HEK293 (cell line): ENCODE data around the gene FARSA.

Experiments
- GLI2 ChIP-seq: fragments of 450-650 bp; formaldehyde crosslinking; IDR thresholded peaks from 2 replicates; pipeline ENCODE4; 2017; ENCODE audit warnings: missing biosample characterization, missing genetic modification characterization, low read depth, borderline replicate concordance
- IKZF3 ChIP-seq: fragments of 450-650 bp; IDR thresholded peaks from 2 replicates; pipeline ENCODE4 v1.5.0; 2018; ENCODE audit warnings: missing biosample characterization, mild to moderate bottlenecking, missing genetic modification characterization, moderate library complexity
- KLF1 ChIP-seq: fragments of 450-650 bp; formaldehyde crosslinking; IDR thresholded peaks from 2 replicates; pipeline ENCODE4 v1.5.1; 2016; ENCODE audit warnings: missing biosample characterization, missing genetic modification characterization
- KLF8 ChIP-seq: fragments of 450-650 bp; formaldehyde crosslinking; IDR thresholded peaks from 2 replicates; pipeline ENCODE4 v1.5.1; 2016; ENCODE audit warnings: missing biosample characterization, missing genetic modification characterization
- KLF9 ChIP-seq: fragments of 450-650 bp; formaldehyde crosslinking; IDR thresholded peaks from 2 replicates; pipeline ENCODE4 v1.5.1; 2016; ENCODE audit warnings: missing biosample characterization, missing genetic modification characterization, low read depth
- SP2 ChIP-seq: fragments of 450-650 bp; formaldehyde crosslinking; IDR thresholded peaks from 2 replicates; pipeline ENCODE4 v1.5.1; 2016; ENCODE audit warnings: missing biosample characterization, missing genetic modification characterization
- ZBTB20 ChIP-seq: fragments of 450-650 bp; formaldehyde crosslinking; IDR thresholded peaks from 2 replicates; pipeline ENCODE4 v1.5.1; 2016; ENCODE audit warnings: missing biosample characterization, missing genetic modification characterization
- ZNF112 ChIP-seq: fragments of 450-650 bp; formaldehyde crosslinking; IDR thresholded peaks from 2 replicates; pipeline ENCODE4 v1.5.0; 2017; ENCODE audit warnings: missing biosample characterization, missing genetic modification characterization
- ZNF169 ChIP-seq: fragments of 450-650 bp; formaldehyde crosslinking; IDR thresholded peaks from 2 replicates; pipeline ENCODE4 v1.5.1; 2016; ENCODE audit warnings: missing biosample characterization, missing genetic modification characterization
- ZNF2 ChIP-seq: fragments of 450-650 bp; formaldehyde crosslinking; IDR thresholded peaks from 2 replicates; pipeline ENCODE4 v1.5.1; 2016; ENCODE audit warnings: missing biosample characterization, missing genetic modification characterization
- ZNF214 ChIP-seq: fragments of 450-650 bp; formaldehyde crosslinking; IDR thresholded peaks from 2 replicates; pipeline ENCODE4 v1.5.1; 2017; ENCODE audit warnings: missing biosample characterization, mild to moderate bottlenecking, missing genetic modification characterization, borderline replicate concordance
- ZNF239 ChIP-seq: fragments of 450-650 bp; formaldehyde crosslinking; IDR thresholded peaks from 2 replicates; pipeline ENCODE4 v1.5.1; 2016; ENCODE audit warnings: missing biosample characterization, missing genetic modification characterization
- ZNF311 ChIP-seq: fragments of 450-650 bp; formaldehyde crosslinking; IDR thresholded peaks from 2 replicates; pipeline ENCODE4 v1.5.1; 2017; ENCODE audit warnings: missing biosample characterization, missing genetic modification characterization, borderline replicate concordance
- ZNF416 ChIP-seq: fragments of 450-650 bp; formaldehyde crosslinking; IDR thresholded peaks from 2 replicates; pipeline ENCODE4 v1.5.1; 2016; ENCODE audit warnings: missing biosample characterization, missing genetic modification characterization
- ZNF549 ChIP-seq: fragments of 450-650 bp; IDR thresholded peaks from 2 replicates; pipeline ENCODE4 v1.5.1; 2018; ENCODE audit warnings: missing biosample characterization, missing genetic modification characterization, mild to moderate bottlenecking, inconsistent platforms, moderate library complexity
- ZNF555 ChIP-seq: fragments of 450-650 bp; formaldehyde crosslinking; conservative IDR thresholded peaks from 2 replicates; pipeline ENCODE4 v1.5.1; 2017; ENCODE audit warnings: missing biosample characterization, mild to moderate bottlenecking, missing genetic modification characterization, inconsistent platforms
- ZNF610 ChIP-seq: fragments of 450-650 bp; formaldehyde crosslinking; IDR thresholded peaks from 2 replicates; pipeline ENCODE4 v1.5.1; 2016; ENCODE audit warnings: missing biosample characterization, missing genetic modification characterization, borderline replicate concordance
- ZNF629 ChIP-seq: fragments of 450-650 bp; formaldehyde crosslinking; IDR thresholded peaks from 2 replicates; pipeline ENCODE4 v1.5.1; 2017; ENCODE audit warnings: missing biosample characterization, missing genetic modification characterization
- ZNF677 ChIP-seq: fragments of 450-650 bp; IDR thresholded peaks from 2 replicates; pipeline ENCODE4 v1.5.0; 2018; ENCODE audit warnings: missing biosample characterization, mild to moderate bottlenecking, missing genetic modification characterization, moderate library complexity
- ZNF777 ChIP-seq: fragments of 450-650 bp; formaldehyde crosslinking; IDR thresholded peaks from 2 replicates; pipeline ENCODE4 v1.5.1; 2017; ENCODE audit warnings: missing biosample characterization, missing genetic modification characterization, borderline replicate concordance
- ZNF785 ChIP-seq: fragments of 450-650 bp; formaldehyde crosslinking; IDR thresholded peaks from 2 replicates; pipeline ENCODE4 v1.5.1; 2016; ENCODE audit warnings: missing biosample characterization, missing genetic modification characterization
- TF ChIP-seq, protein P1 (sequence below): fragments of 450-650 bp; formaldehyde crosslinking; IDR thresholded peaks from 2 replicates; pipeline ENCODE4 v1.5.1; 2016; ENCODE audit warnings: missing biosample characterization, missing genetic modification characterization
- TF ChIP-seq, protein P2 (sequence below): fragments of 450-650 bp; formaldehyde crosslinking; IDR thresholded peaks from 2 replicates; pipeline ENCODE4 v1.5.1; 2016; ENCODE audit warnings: missing biosample characterization, missing genetic modification characterization
- TF ChIP-seq, protein P3 (sequence below): fragments of 450-650 bp; formaldehyde crosslinking; IDR thresholded peaks from 2 replicates; pipeline ENCODE4 v1.5.1; 2017; ENCODE audit warnings: missing biosample characterization, missing genetic modification characterization
- TF ChIP-seq, protein P4 (sequence below): fragments of 450-650 bp; formaldehyde crosslinking; IDR thresholded peaks from 2 replicates; pipeline ENCODE4; 2016; ENCODE audit warnings: missing biosample characterization, missing genetic modification characterization
- TF ChIP-seq, protein P5 (sequence below): fragments of 450-650 bp; formaldehyde crosslinking; IDR thresholded peaks from 2 replicates; pipeline ENCODE4 v1.5.1; 2016; ENCODE audit warnings: missing biosample characterization, missing genetic modification characterization
- TF ChIP-seq, protein P6 (sequence below): fragments of 450-650 bp; formaldehyde crosslinking; IDR thresholded peaks from 2 replicates; pipeline ENCODE4 v1.5.1; 2016; ENCODE audit warnings: missing biosample characterization, missing genetic modification characterization
- TF ChIP-seq, protein P7 (sequence below): fragments of 450-650 bp; formaldehyde crosslinking; IDR thresholded peaks from 2 replicates; pipeline ENCODE4 v1.5.1; 2017; ENCODE audit warnings: missing biosample characterization, missing genetic modification characterization

FARSA gene

DNA sequence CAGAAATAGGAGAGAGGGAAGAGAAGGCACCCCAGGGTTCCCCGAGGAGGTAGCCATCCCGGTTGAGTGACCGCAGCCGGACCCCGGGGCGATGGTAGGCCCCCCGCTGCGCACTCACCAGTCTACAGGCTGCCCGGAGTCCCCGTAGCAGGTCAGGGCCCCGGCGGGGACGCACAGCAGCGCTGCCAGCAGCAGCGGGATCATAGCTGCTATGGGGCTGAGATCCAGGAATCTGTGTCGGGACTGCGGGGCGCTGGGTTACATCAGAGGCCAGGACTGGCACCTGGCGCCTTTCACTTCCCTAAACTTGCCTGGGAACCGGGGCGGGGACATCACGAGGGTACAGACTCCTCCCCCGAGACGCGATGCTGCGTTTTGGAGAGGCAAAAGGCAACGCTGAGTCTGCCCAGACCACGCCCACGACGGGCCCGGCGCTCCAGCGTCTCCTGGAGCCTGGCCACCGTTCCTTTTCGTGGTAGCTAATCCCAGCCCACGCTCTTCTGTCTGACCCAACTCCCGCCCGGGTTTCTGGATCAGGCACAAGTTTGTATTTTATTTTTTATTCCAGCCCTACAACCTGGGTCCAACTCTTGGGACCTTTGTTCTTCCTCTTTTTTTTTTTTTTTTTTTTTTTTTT, 52.2 kb downstream of the FARSA start, which contains the start of gene DNASE2 (continued):
- TF ChIP-seq, protein P1, sequence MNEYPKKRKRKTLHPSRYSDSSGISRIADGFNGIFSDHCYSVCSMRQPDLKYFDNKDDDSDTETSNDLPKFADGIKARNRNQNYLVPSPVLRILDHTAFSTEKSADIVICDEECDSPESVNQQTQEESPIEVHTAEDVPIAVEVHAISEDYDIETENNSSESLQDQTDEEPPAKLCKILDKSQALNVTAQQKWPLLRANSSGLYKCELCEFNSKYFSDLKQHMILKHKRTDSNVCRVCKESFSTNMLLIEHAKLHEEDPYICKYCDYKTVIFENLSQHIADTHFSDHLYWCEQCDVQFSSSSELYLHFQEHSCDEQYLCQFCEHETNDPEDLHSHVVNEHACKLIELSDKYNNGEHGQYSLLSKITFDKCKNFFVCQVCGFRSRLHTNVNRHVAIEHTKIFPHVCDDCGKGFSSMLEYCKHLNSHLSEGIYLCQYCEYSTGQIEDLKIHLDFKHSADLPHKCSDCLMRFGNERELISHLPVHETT (tag by site-specific recombination) = no peak; the same call in 1 of the 2 replicates
- no peak for TF ChIP-seq ZNF785 (tag by site-specific recombination)
- TF ChIP-seq ZNF629 (tag by site-specific recombination) = peak; percentile 75
- TF ChIP-seq ZNF169 (tag by site-specific recombination) = no peak
- TF ChIP-seq, protein P2, sequence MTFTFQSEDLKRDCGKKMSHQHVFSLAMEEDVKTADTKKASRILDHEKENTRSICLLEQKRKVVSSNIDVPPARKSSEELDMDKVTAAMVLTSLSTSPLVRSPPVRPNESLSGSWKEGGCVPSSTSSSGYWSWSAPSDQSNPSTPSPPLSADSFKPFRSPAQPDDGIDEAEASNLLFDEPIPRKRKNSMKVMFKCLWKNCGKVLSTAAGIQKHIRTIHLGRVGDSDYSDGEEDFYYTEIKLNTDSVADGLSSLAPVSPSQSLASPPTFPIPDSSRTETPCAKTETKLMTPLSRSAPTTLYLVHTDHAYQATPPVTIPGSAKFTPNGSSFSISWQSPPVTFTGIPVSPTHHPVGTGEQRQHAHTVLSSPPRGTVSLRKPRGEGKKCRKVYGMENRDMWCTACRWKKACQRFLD (tag by site-specific recombination) = no peak
- TF ChIP-seq, protein P3, sequence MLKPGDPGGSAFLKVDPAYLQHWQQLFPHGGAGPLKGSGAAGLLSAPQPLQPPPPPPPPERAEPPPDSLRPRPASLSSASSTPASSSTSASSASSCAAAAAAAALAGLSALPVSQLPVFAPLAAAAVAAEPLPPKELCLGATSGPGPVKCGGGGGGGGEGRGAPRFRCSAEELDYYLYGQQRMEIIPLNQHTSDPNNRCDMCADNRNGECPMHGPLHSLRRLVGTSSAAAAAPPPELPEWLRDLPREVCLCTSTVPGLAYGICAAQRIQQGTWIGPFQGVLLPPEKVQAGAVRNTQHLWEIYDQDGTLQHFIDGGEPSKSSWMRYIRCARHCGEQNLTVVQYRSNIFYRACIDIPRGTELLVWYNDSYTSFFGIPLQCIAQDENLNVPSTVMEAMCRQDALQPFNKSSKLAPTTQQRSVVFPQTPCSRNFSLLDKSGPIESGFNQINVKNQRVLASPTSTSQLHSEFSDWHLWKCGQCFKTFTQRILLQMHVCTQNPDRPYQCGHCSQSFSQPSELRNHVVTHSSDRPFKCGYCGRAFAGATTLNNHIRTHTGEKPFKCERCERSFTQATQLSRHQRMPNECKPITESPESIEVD (tag by site-specific recombination) = no peak
- TF ChIP-seq, protein P4, sequence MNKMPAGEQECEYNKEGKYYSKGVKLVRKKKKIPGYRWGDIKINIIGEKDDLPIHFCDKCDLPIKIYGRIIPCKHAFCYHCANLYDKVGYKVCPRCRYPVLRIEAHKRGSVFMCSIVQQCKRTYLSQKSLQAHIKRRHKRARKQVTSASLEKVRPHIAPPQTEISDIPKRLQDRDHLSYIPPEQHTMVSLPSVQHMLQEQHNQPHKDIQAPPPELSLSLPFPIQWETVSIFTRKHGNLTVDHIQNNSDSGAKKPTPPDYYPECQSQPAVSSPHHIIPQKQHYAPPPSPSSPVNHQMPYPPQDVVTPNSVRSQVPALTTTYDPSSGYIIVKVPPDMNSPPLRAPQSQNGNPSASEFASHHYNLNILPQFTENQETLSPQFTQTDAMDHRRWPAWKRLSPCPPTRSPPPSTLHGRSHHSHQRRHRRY (tag by site-specific recombination) = no peak
- TF ChIP-seq KLF8 = peak; percentile 45; the same call in 1 of the 2 replicates
- TF ChIP-seq ZNF214 (tag by site-specific recombination) = no peak
- no peak for TF ChIP-seq ZNF777 (tag by site-specific recombination)
- no peak for TF ChIP-seq ZNF549
- TF ChIP-seq ZNF2 = peak; percentile 60; the same call in 1 of the 2 replicates
- peak; percentile 91 for TF ChIP-seq IKZF3
- TF ChIP-seq ZNF677 (tag by site-specific recombination) = no peak
- no peak for TF ChIP-seq KLF1 (tag by site-specific recombination)
- TF ChIP-seq ZNF239 (tag by site-specific recombination) = no peak
- no peak for TF ChIP-seq ZNF311
- peak; percentile 16; the same call in 1 of the 2 replicates for TF ChIP-seq ZNF610
- peak; percentile 48 for TF ChIP-seq SP2
- TF ChIP-seq KLF9 = peak; percentile 93
- no peak for TF ChIP-seq ZNF112 (tag by site-specific recombination)
- TF ChIP-seq, protein P5, sequence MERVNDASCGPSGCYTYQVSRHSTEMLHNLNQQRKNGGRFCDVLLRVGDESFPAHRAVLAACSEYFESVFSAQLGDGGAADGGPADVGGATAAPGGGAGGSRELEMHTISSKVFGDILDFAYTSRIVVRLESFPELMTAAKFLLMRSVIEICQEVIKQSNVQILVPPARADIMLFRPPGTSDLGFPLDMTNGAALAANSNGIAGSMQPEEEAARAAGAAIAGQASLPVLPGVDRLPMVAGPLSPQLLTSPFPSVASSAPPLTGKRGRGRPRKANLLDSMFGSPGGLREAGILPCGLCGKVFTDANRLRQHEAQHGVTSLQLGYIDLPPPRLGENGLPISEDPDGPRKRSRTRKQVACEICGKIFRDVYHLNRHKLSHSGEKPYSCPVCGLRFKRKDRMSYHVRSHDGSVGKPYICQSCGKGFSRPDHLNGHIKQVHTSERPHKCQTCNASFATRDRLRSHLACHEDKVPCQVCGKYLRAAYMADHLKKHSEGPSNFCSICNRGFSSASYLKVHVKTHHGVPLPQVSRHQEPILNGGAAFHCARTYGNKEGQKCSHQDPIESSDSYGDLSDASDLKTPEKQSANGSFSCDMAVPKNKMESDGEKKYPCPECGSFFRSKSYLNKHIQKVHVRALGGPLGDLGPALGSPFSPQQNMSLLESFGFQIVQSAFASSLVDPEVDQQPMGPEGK (tag by site-specific recombination) = 0 out of 2 replicates have a peak, but pooled peaks have one; percentile 45
- TF ChIP-seq, protein P6, sequence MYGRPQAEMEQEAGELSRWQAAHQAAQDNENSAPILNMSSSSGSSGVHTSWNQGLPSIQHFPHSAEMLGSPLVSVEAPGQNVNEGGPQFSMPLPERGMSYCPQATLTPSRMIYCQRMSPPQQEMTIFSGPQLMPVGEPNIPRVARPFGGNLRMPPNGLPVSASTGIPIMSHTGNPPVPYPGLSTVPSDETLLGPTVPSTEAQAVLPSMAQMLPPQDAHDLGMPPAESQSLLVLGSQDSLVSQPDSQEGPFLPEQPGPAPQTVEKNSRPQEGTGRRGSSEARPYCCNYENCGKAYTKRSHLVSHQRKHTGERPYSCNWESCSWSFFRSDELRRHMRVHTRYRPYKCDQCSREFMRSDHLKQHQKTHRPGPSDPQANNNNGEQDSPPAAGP = peak; percentile 19; the same call in 1 of the 2 replicates
- TF ChIP-seq ZBTB20 (tag by site-specific recombination) = peak; percentile 97
- no peak for TF ChIP-seq ZNF555 (tag by site-specific recombination)
- no peak for TF ChIP-seq GLI2
- TF ChIP-seq, protein P7, sequence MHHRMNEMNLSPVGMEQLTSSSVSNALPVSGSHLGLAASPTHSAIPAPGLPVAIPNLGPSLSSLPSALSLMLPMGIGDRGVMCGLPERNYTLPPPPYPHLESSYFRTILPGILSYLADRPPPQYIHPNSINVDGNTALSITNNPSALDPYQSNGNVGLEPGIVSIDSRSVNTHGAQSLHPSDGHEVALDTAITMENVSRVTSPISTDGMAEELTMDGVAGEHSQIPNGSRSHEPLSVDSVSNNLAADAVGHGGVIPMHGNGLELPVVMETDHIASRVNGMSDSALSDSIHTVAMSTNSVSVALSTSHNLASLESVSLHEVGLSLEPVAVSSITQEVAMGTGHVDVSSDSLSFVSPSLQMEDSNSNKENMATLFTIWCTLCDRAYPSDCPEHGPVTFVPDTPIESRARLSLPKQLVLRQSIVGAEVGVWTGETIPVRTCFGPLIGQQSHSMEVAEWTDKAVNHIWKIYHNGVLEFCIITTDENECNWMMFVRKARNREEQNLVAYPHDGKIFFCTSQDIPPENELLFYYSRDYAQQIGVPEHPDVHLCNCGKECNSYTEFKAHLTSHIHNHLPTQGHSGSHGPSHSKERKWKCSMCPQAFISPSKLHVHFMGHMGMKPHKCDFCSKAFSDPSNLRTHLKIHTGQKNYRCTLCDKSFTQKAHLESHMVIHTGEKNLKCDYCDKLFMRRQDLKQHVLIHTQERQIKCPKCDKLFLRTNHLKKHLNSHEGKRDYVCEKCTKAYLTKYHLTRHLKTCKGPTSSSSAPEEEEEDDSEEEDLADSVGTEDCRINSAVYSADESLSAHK (tag by site-specific recombination) = no peak
- no peak for TF ChIP-seq ZNF416 (tag by site-specific recombination)
